Brain microvascular endothelial cell (primary cell): Measurements from ENCODE around the gene CPLANE2.

Experiments
- DNase-seq: peaks from one replicate; pipeline ENCODE4 v3.0.0-alpha.2; 2020
- H3K27ac ChIP-seq: fragments of 250-450 bp; sonication (Bioruptor Pico); 2 replicates; pipeline ENCODE4 v1.5.1; 2020; ENCODE audit warnings: mild to moderate bottlenecking, moderate library complexity
- H3K27me3 ChIP-seq: fragments of 250-450 bp; sonication (Bioruptor Pico); replicated peaks from 2 replicates; pipeline ENCODE4 v1.5.1; 2020; ENCODE audit warnings: mild to moderate bottlenecking
- H3K36me3 ChIP-seq: fragments of 250-450 bp; sonication (Bioruptor Pico); replicated peaks from 2 replicates; pipeline ENCODE4 v1.5.1; 2020; ENCODE audit warnings: mild to moderate bottlenecking
- H3K4me3 ChIP-seq: 2 replicates; pipeline ENCODE4 v1.5.1; 2011; ENCODE audit warnings: low read depth, mild to moderate bottlenecking, control low read depth, low read length, moderate library complexity
- CTCF ChIP-seq: IDR thresholded peaks from 2 replicates; pipeline ENCODE4 v1.5.1; 2011; ENCODE audit warnings: low read depth, mild to moderate bottlenecking, moderate library complexity, low read length, control low read depth, inconsistent platforms; ENCODE audit errors: missing control alignments
- in situ Hi-C: cut with HindIII; loops from 2 replicates; pipeline ENCODE4 v1.10.0; 2017; ENCODE audit warnings: low sequenced_read_pairs, low pct_ligation_motif_present

The CPLANE2 gene

GRCh38 chr1:16275591-16275990, 38.6 kb upstream of the CPLANE2 start:
- Histone ChIP-seq H3K27me3 (no peaks in the 10 kb centered on the region), H3K4me3 (no peak overlapping the region), H3K27ac (no peak overlapping the region), H3K36me3 (no peaks in the 10 kb centered on the region)
- in situ Hi-C loops = no loop called here
- TF ChIP-seq CTCF = no peak
- no peak for DNase-seq

- in situ Hi-C loops = no loop called here
- TF ChIP-seq CTCF = no peak
- DNase-seq = no peak
- Histone ChIP-seq H3K4me3 (no peak overlapping the region), H3K27me3 (no peaks in the 10 kb centered on the region), H3K27ac (no peak overlapping the region), H3K36me3 (no peaks in the 10 kb centered on the region)
These were observed 30.8 kb upstream of the CPLANE2 start for GRCh38 chr1:16267690-16268180.

GRCh38 chr1:16266411-16267118, 29.6 kb upstream of the CPLANE2 start:
- in situ Hi-C loops = no loop called here
- peak; percentile 77 for DNase-seq
- H3K27ac ChIP-seq = no peak overlapping the region

GRCh38 chr1:16262067-16262466, 25.1 kb upstream of the CPLANE2 start:
- no peak for DNase-seq
- H3K4me3 ChIP-seq = no peak overlapping the region
- no peaks in the 10 kb centered on the region for H3K27me3 ChIP-seq
- no peak overlapping the region for H3K27ac ChIP-seq
- TF ChIP-seq CTCF = no peak
- in situ Hi-C loops = no loop called here
- H3K36me3 ChIP-seq = no peaks in the 10 kb centered on the region

More at GRCh38 chr1:16266411-16267118, 29.6 kb upstream of the CPLANE2 start:
- Histone ChIP-seq H3K27me3 (no peaks in the 10 kb centered on the region), H3K36me3 (no peaks in the 10 kb centered on the region), H3K4me3 (no peak overlapping the region)
- no peak for TF ChIP-seq CTCF

- Histone ChIP-seq H3K4me3 (no peak overlapping the region), H3K27me3 (no peaks in the 10 kb centered on the region), H3K36me3 (peaks cover 3% of the 10 kb centered on the region), H3K27ac (no peak overlapping the region)
- no peak for TF ChIP-seq CTCF
- in situ Hi-C loops = no loop called here
- no peak for DNase-seq
These were observed 23.8 kb upstream of the CPLANE2 start for GRCh38 chr1:16260814-16261213.
